Activated T-cell treated with anti-CD3 and anti-CD28 coated beads for 24 hours (primary cell): ENCODE results near the gene PPM1F.

ENCODE experiments used
- DNase-seq: peaks from one replicate; pipeline ENCODE4 v3.0.0-alpha.2; 2020; ENCODE audit warnings: low read depth

The PPM1F gene

GRCh38 chr22:21952586-21953571 lies at the start of gene PPM1F:
PPM1F (minus strand) TSS chr22:21952848; CDS start chr22:21946048, 6,800 bp downstream.
- peak; percentile 87 for DNase-seq

- no peak for DNase-seq
These were observed 49.2 kb upstream of the PPM1F start for GRCh38 chr22:22001664-22002525.

GRCh38 chr22:21998595-21999247 lies 46.1 kb upstream of the PPM1F start:
- DNase-seq = no peak

DNA sequence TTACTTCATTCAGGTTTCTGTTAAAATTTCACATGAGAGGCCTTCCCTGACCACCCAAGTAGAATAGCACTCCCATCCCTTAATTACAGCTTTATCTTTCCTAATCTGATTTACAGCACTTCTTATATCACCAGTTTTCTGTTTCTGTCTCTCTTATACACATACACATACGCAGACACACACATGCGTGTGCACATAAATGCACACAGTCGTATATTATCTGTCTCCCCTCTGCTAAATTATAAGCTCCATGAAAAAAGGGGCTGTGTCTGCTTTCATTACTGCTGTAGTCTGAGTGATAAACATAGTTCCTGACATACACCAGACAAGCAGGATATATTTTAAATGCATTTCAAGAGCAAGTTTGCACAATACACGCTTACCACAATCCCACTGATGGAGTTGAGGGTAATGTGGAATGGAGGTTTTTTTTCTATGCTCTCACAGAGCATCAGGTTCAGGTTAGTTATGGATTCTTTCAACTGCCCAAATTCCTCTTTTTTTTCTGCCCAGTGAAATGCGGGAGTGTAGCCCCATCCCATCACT lies 43.6 kb upstream of the PPM1F start:
- DNase-seq = no peak

GRCh38 chr22:21995660-21996059 lies 43.0 kb upstream of the PPM1F start:
- no peak for DNase-seq

DNA sequence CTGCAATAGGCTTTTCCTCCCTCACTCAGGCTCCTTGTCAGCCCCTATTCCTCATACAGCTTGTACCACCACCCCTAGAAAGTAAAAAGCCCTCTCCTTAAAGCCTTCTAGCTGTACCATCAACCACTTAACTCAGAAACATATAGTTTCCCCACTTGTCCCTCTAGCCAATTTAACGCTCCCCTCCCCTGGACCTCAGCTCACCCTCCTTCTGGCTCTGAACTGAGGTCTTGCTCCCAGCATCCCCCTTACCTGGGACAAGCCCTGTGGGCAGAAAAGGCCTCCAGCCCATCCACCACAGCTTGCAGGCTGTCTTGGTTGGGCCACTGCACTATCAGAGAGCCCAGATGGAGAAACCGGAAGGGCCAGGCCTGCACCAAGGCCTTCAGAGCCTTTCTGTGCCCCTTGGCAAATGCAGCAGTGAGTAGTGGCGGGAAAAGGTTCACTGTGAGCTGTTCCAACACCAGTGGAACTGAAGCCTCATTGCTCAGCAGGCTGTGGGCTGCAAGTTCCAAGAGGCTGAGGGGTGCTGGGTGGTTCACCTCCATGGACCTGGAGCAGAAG lies 42.3 kb upstream of the PPM1F start:
- no peak for DNase-seq

- no peak for DNase-seq
These were observed 40.1 kb upstream of the PPM1F start for GRCh38 chr22:21992593-21993237.

- DNase-seq = no peak
These were observed 39.1 kb upstream of the PPM1F start for GRCh38 chr22:21991774-21992173.

DNA sequence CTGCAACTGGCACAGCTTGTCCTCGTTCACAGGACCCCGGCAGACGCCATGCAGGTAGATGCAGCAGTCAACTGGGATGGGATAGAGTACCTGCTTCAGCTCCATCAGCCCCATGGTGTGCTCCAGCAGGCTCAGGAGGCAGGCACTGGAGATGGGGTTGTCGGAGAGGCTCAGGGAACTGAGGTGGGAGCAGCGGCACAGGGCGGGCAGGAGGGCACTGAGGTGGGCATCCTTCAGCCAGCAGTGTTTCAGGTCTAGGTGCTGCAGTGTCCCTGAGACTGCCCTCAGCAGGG lies 38.6 kb upstream of the PPM1F start:
- no peak for DNase-seq

- DNase-seq = no peak
These were observed 38.0 kb upstream of the PPM1F start for GRCh38 chr22:21990445-21991303.

DNA sequence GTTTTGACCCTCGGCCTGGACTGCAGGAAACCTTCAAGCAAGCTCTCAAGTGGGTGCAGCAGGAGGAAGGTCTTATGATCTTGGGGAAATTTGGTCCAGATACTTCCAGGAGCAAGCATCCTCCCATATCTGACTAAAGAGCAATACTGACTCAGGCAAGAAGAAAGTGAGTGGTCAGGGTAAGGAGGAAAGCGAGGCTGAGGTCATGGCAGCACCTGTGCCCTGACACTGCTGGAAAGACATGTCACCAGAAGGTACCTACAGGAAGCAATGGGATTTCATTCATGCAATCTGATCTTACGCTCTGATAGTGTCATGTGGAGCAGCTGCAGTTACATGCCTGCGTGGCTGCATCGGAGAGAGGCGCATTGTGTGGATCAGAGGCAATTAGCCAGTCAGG lies 36.4 kb upstream of the PPM1F start:
- DNase-seq = no peak

- DNase-seq = no peak
These were observed 32.6 kb upstream of the PPM1F start for GRCh38 chr22:21985214-21985613.

DNA sequence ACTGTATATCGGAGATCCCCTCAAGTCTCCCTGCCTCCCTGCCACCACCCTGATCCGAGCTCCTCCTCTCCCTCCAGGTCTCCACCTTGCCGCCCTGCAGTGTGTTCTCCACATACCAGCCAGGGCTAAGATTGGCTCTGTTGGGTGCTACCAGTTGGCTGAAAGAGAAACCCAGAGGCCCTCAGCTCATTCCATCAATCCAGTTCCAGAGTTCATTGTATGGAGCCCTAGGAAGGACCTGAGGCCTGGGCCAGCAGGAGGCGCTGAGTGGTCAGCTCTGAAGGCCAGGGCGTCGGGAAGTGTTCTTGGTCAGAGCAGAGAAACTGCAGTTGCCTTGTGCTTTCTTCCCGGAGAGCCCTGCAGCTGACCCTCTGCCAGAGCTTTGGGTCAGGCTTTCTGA lies 32.1 kb upstream of the PPM1F start:
- DNase-seq = no peak

DNA sequence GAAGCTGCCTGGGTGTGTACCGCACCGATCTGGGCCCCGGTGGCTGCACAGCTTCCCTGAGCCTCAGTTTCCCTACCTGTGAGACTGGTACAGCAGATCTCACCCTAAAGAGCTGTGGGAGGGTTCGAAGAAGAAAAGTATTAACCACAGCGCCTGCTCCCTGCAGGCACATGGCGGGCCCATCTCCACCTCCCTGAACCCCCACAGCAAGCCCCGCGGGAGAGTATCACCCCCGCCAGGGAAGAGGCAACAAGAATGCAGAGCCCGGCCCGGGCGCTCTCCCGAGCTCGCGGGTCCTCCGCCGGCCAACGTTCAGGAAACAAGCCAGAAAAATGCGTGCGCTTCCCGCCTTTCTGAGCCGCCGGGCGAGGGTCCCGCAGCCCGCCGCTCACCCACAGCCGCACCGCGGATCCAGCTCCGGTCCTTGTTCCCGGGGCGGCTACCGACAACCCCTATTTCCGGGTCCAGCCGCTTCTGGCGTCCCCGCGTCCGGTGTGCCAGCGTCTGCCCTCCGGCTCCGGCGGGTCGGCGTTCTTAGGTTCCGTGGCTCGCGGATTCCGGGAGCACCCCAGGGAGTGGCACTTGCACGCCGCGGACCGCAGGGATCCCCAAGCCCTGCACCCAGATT lies 29.8 kb upstream of the PPM1F start, which contains the start of gene TOP3B:
TOP3B (minus strand) TSS at position 450 of the 628 bp plus-strand sequence. CDS start 7,078 bp downstream, outside the sequence.
- DNase-seq = peak; percentile 80

DNA sequence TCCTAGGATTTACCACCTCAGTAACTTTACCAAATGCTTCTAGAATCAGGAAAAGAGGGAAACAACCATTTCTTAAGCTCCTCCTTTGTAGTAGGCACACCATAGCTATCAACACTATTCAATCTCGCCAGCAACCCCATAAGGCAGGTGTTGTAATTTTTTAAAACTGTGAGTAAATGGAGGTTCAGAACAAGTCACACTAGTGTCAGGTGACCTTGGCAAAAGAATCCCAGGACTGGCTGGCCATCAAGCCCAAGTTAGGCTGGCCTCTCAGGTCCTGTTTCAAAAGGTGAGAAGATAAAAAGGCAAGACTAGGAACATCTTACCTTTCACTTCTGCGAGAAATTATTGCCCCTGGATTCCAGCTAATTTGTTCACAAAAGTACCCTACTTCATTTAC lies 29.2 kb upstream of the PPM1F start:
- DNase-seq = no peak

DNA sequence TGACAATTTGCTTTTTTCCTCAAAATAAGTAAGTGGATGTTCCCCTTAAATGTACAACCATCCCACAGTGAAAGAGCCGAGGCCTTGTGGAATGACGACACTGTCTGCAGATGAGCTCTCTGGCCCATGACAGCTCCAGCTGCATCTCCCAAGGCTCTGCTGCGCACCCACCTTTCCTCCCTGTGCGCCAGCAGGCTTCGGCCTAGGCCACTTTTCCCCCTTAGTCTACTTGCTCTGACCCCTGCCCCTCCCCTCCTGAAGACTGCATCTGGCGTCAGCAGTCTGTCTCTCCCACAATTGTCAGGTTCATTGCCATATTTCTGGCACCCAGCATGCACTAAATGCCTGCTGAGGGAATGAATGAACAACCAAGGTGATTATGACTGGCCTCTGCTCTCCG lies 27.9 kb upstream of the PPM1F start:
- no peak for DNase-seq

GRCh38 chr22:21978564-21979386 lies 26.1 kb upstream of the PPM1F start:
- no peak for DNase-seq

DNA sequence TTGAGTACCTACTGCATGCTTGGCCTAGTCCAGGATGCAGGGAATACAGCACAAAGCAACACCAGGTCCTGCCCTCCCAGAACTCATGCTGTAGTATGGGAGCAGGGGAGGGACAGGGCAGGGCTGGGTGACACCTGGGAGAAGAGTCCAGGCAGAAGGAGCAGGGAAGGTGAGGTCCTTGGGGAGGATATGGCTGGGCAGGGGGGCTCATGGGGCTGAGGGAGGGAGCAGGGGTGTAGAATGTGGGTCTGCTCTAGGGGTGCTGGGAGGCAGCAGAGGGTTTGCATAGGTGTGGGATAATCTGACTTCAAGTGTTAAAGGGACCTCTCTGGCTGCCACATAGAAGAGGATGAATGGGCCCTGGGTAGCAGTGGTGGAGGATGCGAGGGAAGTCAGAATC lies 25.2 kb upstream of the PPM1F start:
- no peak for DNase-seq

DNA sequence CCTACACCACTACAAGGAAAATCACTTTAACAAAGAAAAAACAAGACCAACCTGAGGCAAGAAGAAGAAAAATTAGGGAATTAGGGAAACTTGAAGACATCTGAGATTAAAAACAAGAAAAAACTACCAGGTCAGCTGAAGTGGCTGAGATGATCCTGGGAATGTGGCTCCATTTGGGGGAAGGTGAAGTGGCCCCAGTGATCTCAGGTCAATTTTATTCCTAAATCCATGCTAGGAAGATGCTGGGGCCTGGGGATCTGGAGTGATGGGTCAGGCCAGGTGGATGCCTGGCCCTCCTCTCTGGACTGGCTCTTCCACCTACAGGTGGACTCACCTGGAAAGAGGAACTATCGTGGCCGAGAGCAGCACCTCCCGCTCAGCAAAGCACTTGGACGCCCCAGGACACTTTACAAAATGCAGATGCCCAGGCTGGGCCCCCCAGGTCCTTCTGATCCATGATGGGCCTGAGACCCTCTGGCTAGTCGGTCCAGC lies 23.3 kb upstream of the PPM1F start:
- no peak for DNase-seq
